ENCODE results near the gene PCSK2.

PCSK2 gene

GRCh38 chr20:17327185-17328148, 100.6 kb downstream of the PCSK2 start:
- no peak for DNase-seq (ENCODE audit: low read depth in 2 of 3, low spot score in 1 of 3)

DNA sequence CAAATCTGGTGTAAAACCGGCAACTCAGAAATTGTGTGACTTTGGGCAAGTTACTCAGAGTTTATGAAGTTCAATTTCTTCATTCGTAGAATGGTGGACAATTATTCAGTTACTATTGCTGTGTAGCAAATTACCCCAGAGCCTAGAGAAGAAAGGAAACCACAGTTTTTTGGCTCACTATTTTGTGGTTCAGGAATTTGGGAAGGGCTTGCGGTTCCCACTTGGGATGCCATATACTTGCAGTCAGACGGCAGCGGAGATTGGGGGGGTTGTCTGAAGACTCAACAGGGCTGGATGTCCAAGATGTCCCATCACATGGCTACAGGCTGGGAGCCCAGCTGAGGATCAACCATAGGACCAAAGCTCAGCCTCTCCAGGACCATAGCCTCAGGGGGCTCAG, 108.1 kb downstream of the PCSK2 start:
- no peak for DNase-seq (ENCODE audit: low read depth in 2 of 3, low spot score in 1 of 3)

- no peak for DNase-seq (ENCODE audit: low read depth in 2 of 3, low spot score in 1 of 3)
Observed at GRCh38 chr20:17339000-17339399, 112.2 kb downstream of the PCSK2 start.

DNA sequence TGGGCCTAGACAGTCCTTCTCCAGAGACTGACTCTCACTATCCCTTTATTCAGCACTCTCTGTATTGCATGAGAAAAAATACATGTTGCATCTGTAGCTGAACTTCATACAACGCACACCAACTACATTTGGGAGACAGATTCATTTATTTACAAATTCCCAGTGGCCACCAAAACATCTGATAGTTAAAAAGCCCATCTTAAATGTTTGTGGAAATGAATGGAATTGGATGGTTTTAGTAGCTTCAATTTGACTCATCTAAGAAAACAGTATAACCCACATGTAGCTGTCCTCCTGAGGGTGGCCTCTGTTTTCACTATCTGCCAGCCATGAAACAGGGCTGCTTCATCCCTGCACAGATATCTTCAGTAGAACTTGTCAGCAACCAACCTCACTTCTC, 116.3 kb downstream of the PCSK2 start:
- no peak for DNase-seq (ENCODE audit: low read depth in 2 of 3, low spot score in 1 of 3)

- DNase-seq (ENCODE audit: low read depth in 2 of 3, low spot score in 1 of 3) = no peak
Observed at GRCh38 chr20:17343656-17344452, 117.0 kb downstream of the PCSK2 start.

DNA sequence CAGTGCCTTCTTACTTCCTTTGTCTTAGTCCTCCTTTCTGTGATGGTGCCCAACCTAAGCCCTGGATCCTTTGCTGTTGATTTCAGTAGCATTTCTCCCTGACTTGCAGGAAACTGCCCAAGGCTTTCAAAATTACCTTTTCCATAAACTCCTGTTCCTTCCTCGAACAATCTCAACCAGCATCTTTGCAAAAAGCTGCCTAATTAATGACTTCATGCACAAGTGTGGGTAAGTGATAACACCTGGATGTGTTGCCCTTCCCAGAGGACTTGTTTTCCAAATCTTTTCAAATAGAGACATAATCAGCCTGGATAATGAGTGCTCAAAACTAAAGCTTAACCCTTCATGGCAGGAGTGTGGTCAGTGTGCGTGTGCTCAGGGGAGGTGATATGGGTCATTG, 118.0 kb downstream of the PCSK2 start:
- no peak for DNase-seq (ENCODE audit: low read depth in 2 of 3, low spot score in 1 of 3)

DNA sequence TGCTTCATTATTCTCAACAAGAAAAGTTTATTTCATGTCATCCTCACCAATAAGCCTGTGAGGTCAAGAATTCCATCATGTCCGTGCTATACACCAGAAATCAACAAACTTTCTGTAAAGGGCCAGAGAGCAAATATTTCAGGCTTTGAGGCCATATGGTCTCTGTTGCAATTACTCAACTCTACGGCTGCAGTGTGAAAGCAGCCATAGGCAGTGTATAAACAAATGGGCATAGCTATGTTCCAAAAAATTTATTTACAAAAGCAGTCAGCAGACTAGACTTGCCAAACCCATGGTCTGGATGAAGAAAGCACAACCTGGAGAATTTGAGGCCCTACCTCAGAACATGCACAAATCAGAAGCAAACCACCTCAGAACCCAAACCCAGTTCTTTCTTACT, 118.5 kb downstream of the PCSK2 start:
- DNase-seq (ENCODE audit: low read depth in 2 of 3, low spot score in 1 of 3) = no peak

DNA sequence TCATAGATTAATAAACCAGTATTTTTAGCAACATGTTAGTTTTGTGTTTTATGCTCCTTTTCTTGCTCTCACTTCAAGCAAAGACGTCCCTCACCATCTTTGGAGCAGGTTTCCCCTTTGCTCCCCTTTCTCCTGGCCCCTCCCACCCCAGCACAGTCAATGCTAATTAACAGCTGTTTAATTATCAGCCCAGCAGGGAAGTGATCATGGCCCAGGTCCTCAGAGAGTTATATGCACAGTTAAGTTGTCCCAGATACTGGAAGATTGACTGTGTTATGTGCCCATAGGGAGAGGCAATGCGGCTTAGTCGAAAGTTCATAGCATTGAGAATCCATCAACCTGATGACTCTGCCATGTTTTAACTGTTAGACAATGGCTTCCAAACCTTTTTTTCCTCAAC, 123.5 kb downstream of the PCSK2 start:
- DNase-seq (ENCODE audit: low read depth in 2 of 3, low spot score in 1 of 3) = no peak

GRCh38 chr20:17357238-17357637, 130.4 kb downstream of the PCSK2 start:
- DNase-seq (ENCODE audit: low read depth in 2 of 3, low spot score in 1 of 3) = no peak

GRCh38 chr20:17358854-17359253, 132.0 kb downstream of the PCSK2 start:
- no peak for DNase-seq (ENCODE audit: low read depth in 2 of 3, low spot score in 1 of 3)

- no peak for DNase-seq (ENCODE audit: low read depth in 2 of 3, low spot score in 1 of 3)
Observed at GRCh38 chr20:17364681-17365080, 137.8 kb downstream of the PCSK2 start.

DNA sequence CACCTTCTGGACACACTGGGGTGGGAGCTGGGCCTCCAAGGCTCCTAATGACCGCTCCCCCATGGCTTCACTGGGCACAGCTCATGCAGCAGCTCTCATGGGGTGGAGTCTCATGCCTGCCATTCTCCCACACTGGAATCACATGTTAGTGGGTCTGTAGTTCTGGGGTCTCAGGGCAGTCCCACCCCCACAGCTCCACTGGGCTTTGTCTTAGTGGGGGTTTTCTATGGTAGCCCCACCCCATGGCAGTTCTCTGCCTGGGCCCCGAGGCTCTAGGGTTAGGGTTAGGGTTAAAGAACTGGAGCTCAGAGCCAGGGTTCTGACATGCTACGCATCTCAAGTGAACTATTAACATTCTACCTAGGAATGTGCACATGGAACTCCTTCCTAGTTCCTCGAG, 139.0 kb downstream of the PCSK2 start:
- no peak for DNase-seq (ENCODE audit: low read depth in 2 of 3, low spot score in 1 of 3)

DNA sequence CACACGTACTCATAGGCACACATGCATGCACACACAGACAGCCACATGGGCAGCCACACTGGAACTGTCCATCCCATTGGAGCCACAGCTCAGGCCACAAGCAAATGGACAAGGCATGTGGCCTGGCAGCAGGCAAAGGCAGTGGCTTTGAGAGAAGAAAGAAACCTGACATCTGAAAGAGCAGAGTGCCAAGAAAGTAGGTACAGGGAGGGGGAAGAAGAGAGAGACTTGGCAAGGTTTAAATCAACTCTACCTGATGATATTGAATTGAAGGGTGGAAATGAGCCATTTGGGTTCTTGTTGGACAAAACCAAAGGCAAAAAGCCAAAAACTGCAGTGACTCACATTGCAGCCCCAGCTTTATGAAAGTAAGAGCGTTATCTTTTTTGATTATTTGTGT, 142.7 kb downstream of the PCSK2 start:
- no peak for DNase-seq (ENCODE audit: low read depth in 2 of 3, low spot score in 1 of 3)

GRCh38 chr20:17372806-17373440, 146.1 kb downstream of the PCSK2 start:
- DNase-seq (ENCODE audit: low read depth in 2 of 3, low spot score in 1 of 3) = no peak

GRCh38 chr20:17374086-17374485, 147.2 kb downstream of the PCSK2 start:
- DNase-seq (ENCODE audit: low read depth in 2 of 3, low spot score in 1 of 3) = no peak

GRCh38 chr20:17376031-17376430, 149.2 kb downstream of the PCSK2 start:
- DNase-seq (ENCODE audit: low read depth in 2 of 3, low spot score in 1 of 3) = no peak

DNA sequence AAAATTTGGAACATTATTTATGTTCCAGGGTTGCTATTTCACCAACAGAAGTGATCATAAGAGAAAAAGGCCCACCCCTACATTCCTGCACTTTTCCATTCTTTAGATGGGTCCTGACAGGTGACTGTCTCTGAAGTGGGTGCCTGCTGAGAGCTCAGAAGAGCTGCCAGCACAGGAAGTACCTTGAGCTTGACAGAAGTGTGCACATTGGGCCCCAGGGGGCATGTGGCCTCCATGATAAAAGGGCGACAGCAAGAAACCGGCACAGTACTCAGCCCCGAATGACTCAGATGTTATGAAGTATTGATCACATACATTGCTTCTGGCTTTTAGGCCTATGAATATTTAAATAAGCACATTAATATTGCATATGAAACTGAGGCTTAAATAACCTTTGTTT, 150.4 kb downstream of the PCSK2 start:
- DNase-seq (ENCODE audit: low read depth in 2 of 3, low spot score in 1 of 3) = no peak

GRCh38 chr20:17379651-17380050, 152.8 kb downstream of the PCSK2 start:
- DNase-seq (ENCODE audit: low read depth in 2 of 3, low spot score in 1 of 3) = no peak

DNA sequence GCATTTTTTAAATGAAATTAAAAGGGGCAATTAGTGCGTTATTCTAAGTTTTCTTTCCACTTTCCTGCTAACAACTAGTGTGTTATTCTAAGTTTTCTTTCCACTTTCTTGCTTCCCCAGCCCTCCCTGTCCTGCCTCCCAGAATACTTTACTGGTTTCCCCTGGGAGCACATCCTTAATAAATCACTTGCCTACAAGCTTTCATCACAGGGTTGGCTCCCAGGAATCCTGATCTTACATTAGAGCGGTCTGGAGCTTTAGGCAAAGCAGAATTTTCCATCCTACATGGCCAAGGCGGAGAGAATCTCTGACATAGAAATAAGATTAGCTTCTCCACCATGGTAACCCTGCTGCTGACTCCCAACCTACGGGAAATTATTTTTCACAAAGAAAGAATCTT, 154.0 kb downstream of the PCSK2 start:
- no peak for DNase-seq (ENCODE audit: low read depth in 2 of 3, low spot score in 1 of 3)

DNA sequence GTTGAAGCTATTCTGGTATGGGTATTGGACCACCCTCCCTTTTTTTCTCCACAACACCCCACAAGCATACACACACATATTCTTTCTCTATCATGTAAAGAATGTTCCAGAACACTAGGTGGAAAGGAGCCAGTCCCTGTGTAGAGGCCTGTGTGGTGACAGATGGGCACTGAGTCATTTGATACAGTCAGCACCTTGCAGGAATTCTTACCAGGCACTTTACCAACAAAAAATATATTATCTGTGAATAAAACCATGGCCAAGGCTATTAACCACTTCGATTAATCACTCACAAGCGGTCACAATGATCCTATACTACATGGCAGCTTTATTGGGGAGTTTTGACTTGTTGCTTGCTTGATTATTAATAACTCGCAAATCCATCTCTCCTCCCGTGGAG, 154.9 kb downstream of the PCSK2 start:
- DNase-seq (ENCODE audit: low read depth in 2 of 3, low spot score in 1 of 3) = no peak

DNA sequence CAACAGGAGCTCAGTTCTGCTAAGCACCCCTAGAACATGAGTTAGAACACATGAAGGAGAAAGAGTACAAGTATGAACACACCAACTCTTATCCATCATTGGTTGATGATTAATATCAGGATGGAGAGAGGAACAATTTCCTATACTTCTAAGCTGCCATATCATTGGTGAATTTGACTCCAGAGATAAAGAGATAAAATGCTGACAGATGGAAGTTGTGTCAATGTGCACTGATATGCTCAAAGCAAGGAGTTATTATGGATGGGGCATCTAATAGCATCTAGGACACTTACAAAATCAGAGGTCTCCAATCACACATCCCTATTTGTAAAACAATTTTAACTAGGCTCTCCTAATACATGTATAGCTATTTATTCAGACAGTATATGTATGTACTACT, 159.0 kb downstream of the PCSK2 start:
- no peak for DNase-seq (ENCODE audit: low read depth in 2 of 3, low spot score in 1 of 3)

- no peak for DNase-seq (ENCODE audit: low read depth in 2 of 3, low spot score in 1 of 3)
Observed at GRCh38 chr20:17390655-17391054, 163.8 kb downstream of the PCSK2 start.

Measured in stimulated activated CD4-positive, alpha-beta T cell treated with anti-CD3 and anti-CD28 coated beads, Interleukin-12 subunit alpha, Interleukin-12 subunit beta, amount 100 ng/mL, for 48 hours (primary cell).